GM12865 (cell line): ENCODE measurements around the gene ARHGAP42.
A peak's percentile ranks its signal among the peaks of the same experiment; 100 is the strongest.

Experiments used
- DNase-seq: peaks from one replicate; pipeline ENCODE4 v3.0.0; 2010; ENCODE audit warnings: low read depth
- H3K4me3 ChIP-seq: 2 replicates; pipeline ENCODE4 v1.5.1; 2011; ENCODE audit warnings: mild to moderate bottlenecking, low read depth, low read length, control low read depth
- TF ChIP-seq, protein P1 (sequence below): IDR thresholded peaks from 2 replicates; pipeline ENCODE4 v1.5.1; 2011; ENCODE audit warnings: low read length, control low read depth, low read depth, inconsistent platforms; ENCODE audit not compliant: insufficient read depth; ENCODE audit errors: missing control alignments

ARHGAP42 gene

DNA sequence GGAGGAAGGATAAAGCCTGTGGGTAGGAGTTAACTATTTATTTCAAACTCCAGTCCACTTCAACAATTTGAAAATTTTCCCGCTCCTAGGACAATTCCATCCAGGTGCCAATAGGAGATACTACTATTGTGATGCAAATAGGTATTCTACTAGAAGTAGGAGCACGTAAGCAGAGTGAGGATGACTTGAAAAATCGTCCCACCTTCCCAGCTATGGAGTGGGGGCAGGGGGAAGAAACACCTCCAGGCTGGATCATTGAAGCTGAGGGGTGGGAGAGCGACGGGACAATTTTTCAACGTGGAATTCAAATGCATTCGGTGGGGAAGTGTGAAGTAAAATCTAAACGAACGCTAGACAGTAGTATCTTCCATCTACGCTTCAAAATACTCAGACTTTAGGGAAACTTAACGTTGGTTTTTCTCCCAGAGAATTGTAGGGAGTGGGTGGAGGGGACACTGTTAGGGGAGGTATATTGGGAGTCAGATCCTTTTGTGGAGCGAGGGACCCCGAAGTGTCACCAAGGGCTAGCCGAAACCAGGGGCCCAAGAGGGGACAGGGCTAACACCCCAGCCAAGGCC is 523 bp upstream of the ARHGAP42 start:
- DNase-seq: no peak
- H3K4me3 ChIP-seq: peak overlapping the region; percentile 95
- TF ChIP-seq, protein P1, sequence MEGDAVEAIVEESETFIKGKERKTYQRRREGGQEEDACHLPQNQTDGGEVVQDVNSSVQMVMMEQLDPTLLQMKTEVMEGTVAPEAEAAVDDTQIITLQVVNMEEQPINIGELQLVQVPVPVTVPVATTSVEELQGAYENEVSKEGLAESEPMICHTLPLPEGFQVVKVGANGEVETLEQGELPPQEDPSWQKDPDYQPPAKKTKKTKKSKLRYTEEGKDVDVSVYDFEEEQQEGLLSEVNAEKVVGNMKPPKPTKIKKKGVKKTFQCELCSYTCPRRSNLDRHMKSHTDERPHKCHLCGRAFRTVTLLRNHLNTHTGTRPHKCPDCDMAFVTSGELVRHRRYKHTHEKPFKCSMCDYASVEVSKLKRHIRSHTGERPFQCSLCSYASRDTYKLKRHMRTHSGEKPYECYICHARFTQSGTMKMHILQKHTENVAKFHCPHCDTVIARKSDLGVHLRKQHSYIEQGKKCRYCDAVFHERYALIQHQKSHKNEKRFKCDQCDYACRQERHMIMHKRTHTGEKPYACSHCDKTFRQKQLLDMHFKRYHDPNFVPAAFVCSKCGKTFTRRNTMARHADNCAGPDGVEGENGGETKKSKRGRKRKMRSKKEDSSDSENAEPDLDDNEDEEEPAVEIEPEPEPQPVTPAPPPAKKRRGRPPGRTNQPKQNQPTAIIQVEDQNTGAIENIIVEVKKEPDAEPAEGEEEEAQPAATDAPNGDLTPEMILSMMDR: no peak

DNA sequence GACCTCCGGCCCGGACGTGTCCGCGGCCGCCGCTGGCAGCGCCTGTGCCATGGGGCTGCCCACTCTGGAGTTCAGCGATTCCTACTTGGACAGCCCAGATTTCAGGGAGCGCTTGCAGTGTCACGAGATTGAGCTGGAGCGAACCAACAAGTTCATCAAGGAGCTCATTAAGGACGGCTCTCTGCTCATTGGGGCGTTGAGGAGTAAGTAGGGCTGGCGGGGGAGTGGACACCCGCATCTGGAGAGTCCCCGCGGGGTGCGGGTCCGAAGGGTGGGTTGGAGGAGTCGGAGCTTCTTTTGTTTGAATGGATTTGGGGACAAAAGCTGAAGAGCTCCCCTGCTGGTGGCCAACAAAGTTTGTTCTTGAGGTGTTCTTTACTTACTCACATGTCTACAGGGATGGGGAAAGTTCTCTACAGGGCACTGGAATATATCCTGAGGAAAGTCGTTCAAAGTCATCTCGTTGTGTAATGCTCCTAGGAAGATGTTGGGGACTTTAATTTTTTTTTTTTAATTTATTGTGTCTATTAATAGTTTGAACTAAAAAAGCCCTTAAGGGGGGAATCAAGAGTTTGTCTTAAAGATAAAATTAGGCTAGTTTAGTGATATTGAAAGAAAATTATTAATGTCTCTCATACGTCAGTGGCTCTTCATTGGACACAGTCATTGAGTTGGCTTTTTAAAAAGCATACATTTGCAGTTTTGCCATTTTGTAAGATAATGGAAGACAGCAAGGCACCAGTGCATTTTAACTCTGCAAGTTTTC is 725 bp downstream of the ARHGAP42 start:
- peak overlapping the region; percentile 95 for H3K4me3 ChIP-seq
- TF ChIP-seq, protein P1: peak; percentile 70
- peak; percentile 83 for DNase-seq

DNA sequence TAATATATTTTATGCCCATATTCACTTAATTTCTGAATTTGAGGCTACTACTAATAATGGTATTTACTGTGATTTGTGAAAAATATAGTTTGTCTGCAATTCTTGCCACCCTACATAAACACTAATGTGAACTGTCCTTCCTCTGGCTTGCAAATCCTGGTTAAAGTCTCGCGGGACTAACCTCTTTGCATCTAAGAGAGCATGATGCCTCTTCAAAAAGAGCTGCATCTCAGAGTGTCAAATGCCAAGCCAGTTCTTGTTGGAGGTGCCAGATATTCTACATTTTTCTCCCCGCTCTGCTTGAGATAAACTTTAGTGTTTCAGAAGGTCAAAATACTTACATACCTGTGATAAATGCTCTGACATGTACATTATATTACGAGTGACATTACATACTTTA is 2.1 kb downstream of the ARHGAP42 start:
- TF ChIP-seq, protein P1: no peak
- no peak for DNase-seq
- H3K4me3 ChIP-seq: no peak overlapping the region

DNA sequence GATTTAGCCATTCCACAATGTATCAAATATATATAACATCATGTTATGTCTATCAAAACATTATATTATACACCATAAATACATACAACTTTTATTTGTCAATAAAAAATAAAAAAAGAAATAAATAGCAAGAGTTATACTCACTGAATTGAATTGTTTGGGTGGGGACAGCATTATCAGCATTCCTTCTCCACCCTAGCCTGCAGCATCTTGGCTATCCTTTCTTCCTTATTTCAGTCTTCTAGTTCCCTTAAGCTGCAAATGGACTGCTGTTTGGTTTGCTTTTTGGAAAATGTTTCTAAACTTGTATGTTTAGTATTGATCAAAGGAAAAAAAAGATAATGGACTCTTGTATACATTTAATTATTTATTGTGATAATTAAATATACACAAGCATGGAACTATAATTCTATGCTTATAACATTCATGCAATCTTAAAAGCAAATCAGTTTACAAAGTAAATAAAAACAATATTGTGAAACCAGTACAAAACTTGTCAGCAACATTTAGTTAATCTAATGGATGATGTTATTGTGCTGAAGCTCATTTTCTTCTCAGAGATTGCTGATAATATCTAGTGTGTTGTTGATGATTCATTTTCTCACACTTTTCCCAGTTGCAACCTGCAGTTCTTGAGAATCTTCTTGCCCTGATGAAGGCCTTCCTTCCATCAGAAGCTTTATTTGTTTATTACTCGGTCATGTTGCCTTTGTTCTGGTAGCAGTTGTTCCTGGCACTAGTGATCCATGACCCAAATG is 5.0 kb downstream of the ARHGAP42 start:
- TF ChIP-seq, protein P1: no peak
- H3K4me3 ChIP-seq: no peak overlapping the region
- DNase-seq: no peak

DNA sequence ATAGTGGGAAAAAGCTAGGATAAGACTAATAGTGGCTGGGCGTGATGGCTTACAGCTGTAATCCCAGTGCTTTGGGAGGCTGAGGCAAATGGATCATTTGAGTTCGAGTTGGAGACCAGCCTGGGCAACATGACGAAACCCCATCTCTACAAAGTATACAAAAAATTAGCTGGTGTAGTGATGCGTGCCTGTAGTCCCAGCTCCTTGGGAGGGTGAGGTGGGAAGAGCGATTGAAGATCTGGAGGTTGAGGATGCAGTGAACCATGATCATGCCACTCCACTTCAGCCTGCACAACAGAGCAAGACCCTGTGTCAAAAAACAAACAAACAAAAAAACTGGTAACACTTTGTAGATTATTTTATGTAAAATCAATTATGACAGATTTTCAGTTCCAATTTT is 8.8 kb downstream of the ARHGAP42 start:
- no peak overlapping the region for H3K4me3 ChIP-seq
- TF ChIP-seq, protein P1: no peak
- no peak for DNase-seq

DNA sequence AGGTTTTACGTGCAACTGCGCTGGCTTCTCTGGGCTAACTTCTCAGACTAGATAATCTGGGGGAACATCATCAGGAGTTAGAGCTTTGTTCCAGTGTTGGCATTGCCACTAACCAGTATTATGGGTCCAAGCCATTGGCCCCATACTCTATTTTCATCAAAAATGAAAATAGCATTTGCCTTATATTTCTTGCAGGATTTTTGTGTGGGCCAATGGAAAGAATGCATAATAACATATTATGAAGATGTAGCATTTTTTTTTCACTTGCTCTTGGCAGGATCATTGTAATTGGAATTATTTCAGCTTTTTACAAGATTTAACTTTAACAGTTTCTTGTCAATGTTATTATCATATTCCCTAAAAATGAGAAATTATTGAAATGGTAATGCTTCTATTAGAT is 16.1 kb downstream of the ARHGAP42 start:
- TF ChIP-seq, protein P1: no peak
- DNase-seq: no peak

More for the DNA sequence above, 16.1 kb downstream of the ARHGAP42 start:
- no peak overlapping the region for H3K4me3 ChIP-seq
